ENCODE results near the gene PDXK.
"Not testable (repeated sequence)": the region's sequence is repeated elsewhere in the genome, so short reads cannot be mapped to it uniquely, and the experiment has no call there.

PDXK gene

GRCh38 chr21:43697758-43698643, 20.9 kb upstream of the PDXK start:
- DNase-seq (ENCODE audit: low spot score) = no peak

- not testable (repeated sequence) for DNase-seq (ENCODE audit: low spot score)
These were observed 19.5 kb upstream of the PDXK start for GRCh38 chr21:43699492-43699777.

GRCh38 chr21:43699933-43700599, 18.9 kb upstream of the PDXK start:
- no peak for DNase-seq (ENCODE audit: low spot score)

- no peak for DNase-seq (ENCODE audit: low spot score)
These were observed 16.8 kb upstream of the PDXK start for GRCh38 chr21:43701936-43702784.

- DNase-seq (ENCODE audit: low spot score) = no peak
These were observed 16.2 kb upstream of the PDXK start for GRCh38 chr21:43702785-43703034.

- DNase-seq (ENCODE audit: low spot score) = no peak
These were observed 15.7 kb upstream of the PDXK start for GRCh38 chr21:43703035-43703880.

- no peak for DNase-seq (ENCODE audit: low spot score)
These were observed 11.5 kb upstream of the PDXK start for GRCh38 chr21:43707462-43707861.

- DNase-seq (ENCODE audit: low spot score) = no peak
These were observed 10.1 kb upstream of the PDXK start for GRCh38 chr21:43708745-43709381.

- DNase-seq (ENCODE audit: low spot score) = no peak
These were observed 6.5 kb upstream of the PDXK start for GRCh38 chr21:43712268-43712942.

GRCh38 chr21:43713123-43713522, 5.8 kb upstream of the PDXK start:
- DNase-seq (ENCODE audit: low spot score) = not testable (repeated sequence)

- no peak for DNase-seq (ENCODE audit: low spot score)
These were observed 2.4 kb upstream of the PDXK start for GRCh38 chr21:43716376-43717165.

GRCh38 chr21:43717166-43717853, 1.6 kb upstream of the PDXK start:
- no peak for DNase-seq (ENCODE audit: low spot score)

- DNase-seq (ENCODE audit: low spot score) = no peak
These were observed 710 bp upstream of the PDXK start for GRCh38 chr21:43717967-43718871.

GRCh38 chr21:43719748-43720538, 1.0 kb downstream of the PDXK start:
- DNase-seq (ENCODE audit: low spot score) = no peak

- DNase-seq (ENCODE audit: low spot score) = no peak
These were observed 1.7 kb downstream of the PDXK start for GRCh38 chr21:43720539-43721166.

GRCh38 chr21:43721206-43721605, 2.3 kb downstream of the PDXK start:
- DNase-seq (ENCODE audit: low spot score) = no peak

- DNase-seq (ENCODE audit: low spot score) = no peak
These were observed 3.0 kb downstream of the PDXK start for GRCh38 chr21:43721939-43722338.
